SK-N-SH (cell line): ENCODE data around the gene GRB10. TPM values are rescaled to one million over a fixed set of nuclear protein-coding genes. Genes with fewer than 3 reads are reported as not detected.

Experiments used
- CTCF ChIA-PET: fragments of 300-600, 350-600 bp; formaldehyde crosslinking; extraction: SDS; loops from one replicate; lab custom pipeline; 2021; lab: Yijun Ruan, JAX
- POLR2A ChIA-PET: fragments of 350-600 bp; sonication (Branson Sonifier 250); formaldehyde crosslinking; extraction: SDS; loops from one replicate; lab custom pipeline; 2020; ENCODE audit warnings: antibody characterized with exemption, inconsistent platforms; lab: Yijun Ruan, JAX
- DNase-seq: peaks from one replicate; pipeline ENCODE4 v3.0.0; 2012
- H2AFZ ChIP-seq: fragments of 200-600 bp; sonication (generic); 2 replicates; pipeline ENCODE4 v1.8.1; 2016; ENCODE audit warnings: antibody characterized with exemption, mild to moderate bottlenecking, low read depth
- H3F3A ChIP-seq: fragments of 200-600 bp; sonication (generic); replicated peaks from 2 replicates; pipeline ENCODE3; 2016; ENCODE audit warnings: antibody characterized with exemption, mild to moderate bottlenecking; ENCODE audit not compliant: insufficient read depth
- H3K27ac ChIP-seq, 2 experiments: fragments of 200-500 bp in 1 of 2; fragments of 200-600 bp in 1 of 2; sonication (Bioruptor generic) in 1 of 2; sonication (generic), shearing (Covaris generic) in 1 of 2; 2 replicates each; pipeline versions ENCODE4 v1.5.1 to v1.6.1; 2014 to 2016; ENCODE audit warnings: low read depth in 2 of 2, inconsistent platforms in 1 of 2, low read length in 1 of 2, mild to moderate bottlenecking in 1 of 2, mixed read lengths in 1 of 2
- H3K27me3 ChIP-seq: fragments of 200-600 bp; sonication (generic), shearing (Covaris generic); 2 replicates; pipeline ENCODE4 v1.6.1; 2016; ENCODE audit warnings: mixed run types; ENCODE audit not compliant: insufficient read depth
- H3K36me3 ChIP-seq, 2 experiments: fragments of 200-500 bp in 1 of 2; fragments of 200-600 bp in 1 of 2; sonication (Bioruptor generic) in 1 of 2; sonication (generic) in 1 of 2; replicated peaks in 1 of 2; 2 replicates each; pipeline versions ENCODE3 to v1.5.1; 2014 to 2016; ENCODE audit warnings: low read length in 1 of 2, mild to moderate bottlenecking in 1 of 2; ENCODE audit not compliant: insufficient read depth in 2 of 2, control insufficient read depth in 1 of 2
- H3K4me1 ChIP-seq, 2 experiments: fragments of 200-500 bp in 1 of 2; fragments of 200-600 bp in 1 of 2; sonication (Bioruptor generic) in 1 of 2; sonication (generic), shearing (Covaris generic) in 1 of 2; 2 replicates each; pipeline versions ENCODE4 v1.5.1 to v1.6.1; 2014 to 2016; ENCODE audit warnings: low read depth in 1 of 2, low read length in 1 of 2, mixed run types in 1 of 2; ENCODE audit not compliant: insufficient read depth in 2 of 2, control insufficient read depth in 1 of 2
- H3K4me2 ChIP-seq: fragments of 200-600 bp; sonication (generic), shearing (Covaris generic); 2 replicates; pipeline ENCODE4 v1.6.1; 2017; ENCODE audit warnings: mixed run types
- H3K4me3 ChIP-seq, 2 experiments: fragments of 200-500 bp in 1 of 2; fragments of 200-600 bp in 1 of 2; sonication (Bioruptor generic) in 1 of 2; sonication (generic), shearing (Covaris generic) in 1 of 2; 2 replicates each; pipeline versions ENCODE4 v1.5.1 to v1.8.1; 2014 to 2016; ENCODE audit warnings: low read depth in 2 of 2, inconsistent platforms in 1 of 2, low read length in 1 of 2, mild to moderate bottlenecking in 1 of 2, mixed read lengths in 1 of 2, moderate library complexity in 1 of 2
- H3K79me2 ChIP-seq: fragments of 200-600 bp; sonication (generic); 2 replicates; pipeline ENCODE4 v1.8.1; 2017; ENCODE audit warnings: mild to moderate bottlenecking; ENCODE audit not compliant: insufficient read depth
- H3K9ac ChIP-seq: fragments of 200-600 bp; sonication (generic); 2 replicates; pipeline ENCODE4 v1.6.1; 2017; ENCODE audit warnings: mixed run types
- H3K9me2 ChIP-seq: fragments of 200-600 bp; sonication (generic); 2 replicates; pipeline ENCODE4 v1.6.1; 2017; ENCODE audit warnings: mixed run types
- H3K9me3 ChIP-seq: fragments of 200-600 bp; sonication (generic); 2 replicates; pipeline ENCODE4 v1.6.1; 2017; ENCODE audit warnings: mixed run types, mild to moderate bottlenecking, moderate library complexity
- H4K20me1 ChIP-seq: fragments of 200-600 bp; sonication (generic); 2 replicates; pipeline ENCODE4 v1.6.1; 2017; ENCODE audit warnings: mild to moderate bottlenecking, mixed run types; ENCODE audit not compliant: insufficient read depth
- CHD2 ChIP-seq: fragments of 150-350 bp; IDR thresholded peaks from 2 replicates; pipeline ENCODE4 v1.6.1; 2018; ENCODE audit warnings: low read length; ENCODE audit not compliant: partially characterized antibody
- CTCF ChIP-seq: fragments of 200-600 bp; sonication (generic); IDR thresholded peaks from 2 replicates; pipeline ENCODE4 v1.6.1; 2017; ENCODE audit warnings: antibody characterized with exemption, mild to moderate bottlenecking, moderate library complexity
- ELF1 ChIP-seq: IDR thresholded peaks from 2 replicates; pipeline ENCODE4 v1.4.0; 2012
- EZH2phosphoT487 ChIP-seq: fragments of 200-600 bp; sonication (generic); IDR thresholded peaks from 2 replicates; pipeline ENCODE4 v1.6.1; 2017; ENCODE audit warnings: low read depth, mixed run types, mild to moderate bottlenecking, antibody characterized with exemption, moderate library complexity, borderline replicate concordance
- JUND ChIP-seq: IDR thresholded peaks from 2 replicates; pipeline ENCODE4 v1.4.0; 2012
- PBX3 ChIP-seq: IDR thresholded peaks from 2 replicates; pipeline ENCODE4; 2012
- SMC3 ChIP-seq: IDR thresholded peaks from 2 replicates; pipeline ENCODE4 v1.6.1; 2012; ENCODE audit warnings: low read depth, low read length, improper control_type of control experiment
- WGBS: methylation state at CpG from one replicate; pipeline ENCODE4 v1.1.6; 2017; ENCODE audit warnings: low lambda C conversion rate; 5-methylcytosine and 5-hydroxymethylcytosine counted together
- polyA plus RNA-seq, 3 experiments: library from polyadenylated mRNA; depleted of rRNA; stranded (reverse); fragments of >200 nt; gene quantifications; 2 replicates each; pipeline ENCODE4 v1.2.3, GENCODE V29; 2012

GRB10 gene
- polyA plus RNA-seq, 1 of the 3 experiments (the other 2 are of a cell fraction): 5.1 TPM

GRCh38 chr7:50713123-50713965 is 69.4 kb downstream of the GRB10 start:
- Histone ChIP-seq H3K36me3 (no peaks in the 10 kb centered on the region), H2AFZ (no peak overlapping the region), H3K27me3 (no peaks in the 10 kb centered on the region), H3F3A (no peaks in the 10 kb centered on the region), H3K4me1 (0 out of 4 replicates have a peak, but pooled peaks cover 0 to 10% of the 10 kb centered on the region in 2 experiments), H3K9me3 (no peaks in the 10 kb centered on the region), H3K9me2 (no peaks in the 10 kb centered on the region), H3K9ac (no peak overlapping the region), H4K20me1 (peaks cover 98% of the 10 kb centered on the region), H3K79me2 (peaks cover 91% of the 10 kb centered on the region), H3K27ac (no peak overlapping the region), H3K4me2 (peak overlapping the region; percentile 0; the same call in 1 of the 2 replicates), H3K4me3 (no peak overlapping the region)
- WGBS: 38% methylated on average over 5 of the region's 5 CpGs
- no peak for DNase-seq
- ChIA-PET CTCF (interaction anchor here (0.9 to 1.1 kb wide), 4 partner anchors 9 to 449 kb away, joined by 3 to 5 read pairs (median 4); no protein-coding TSS in a partner anchor), POLR2A (no interaction called here)
- TF ChIP-seq ELF1 (no peak), SMC3 (no peak), CHD2 (no peak), JUND (no peak)

- H3K4me2 ChIP-seq: peak overlapping the region; percentile 0; the same call in 1 of the 2 replicates
- H3K27me3 ChIP-seq: no peaks in the 10 kb centered on the region
- ChIA-PET CTCF (interaction anchor here (0.9 to 1.7 kb wide), 6 partner anchors 8 to 450 kb away, joined by 3 to 5 read pairs (median 4); no protein-coding TSS in a partner anchor), POLR2A (no interaction called here)
- H3K79me2 ChIP-seq: peaks cover 91% of the 10 kb centered on the region
- H3F3A ChIP-seq: no peaks in the 10 kb centered on the region
- no peak overlapping the region; a peak in 1 of 4 replicates for H3K27ac ChIP-seq
- peaks cover 98% of the 10 kb centered on the region for H4K20me1 ChIP-seq
- TF ChIP-seq EZH2phosphoT487 (no peak), CTCF (peak; percentile 27; the same call in 1 of the 2 replicates), PBX3 (no peak)
- no peak overlapping the region for H3K9ac ChIP-seq
- H3K4me3 ChIP-seq: no peak overlapping the region
- H2AFZ ChIP-seq: no peak overlapping the region
- DNase-seq: no peak
- 0 out of 4 replicates have a peak, but pooled peaks cover 0 to 10% of the 10 kb centered on the region in 2 experiments for H3K4me1 ChIP-seq
- WGBS: 30% methylated on average over 3 of the region's 3 CpGs
- H3K9me2 ChIP-seq: no peaks in the 10 kb centered on the region
- H3K36me3 ChIP-seq: peaks cover 0 to 3% of the 10 kb centered on the region in 2 experiments
- H3K9me3 ChIP-seq: no peaks in the 10 kb centered on the region
Measured at GRCh38 chr7:50712252-50713122, 70.2 kb downstream of the GRB10 start.
